Mucosa of rectum (tissue), 2 donors: ENCODE results near the gene GNAT2.

Experiments used
- H3K27ac ChIP-seq, 2 donors: one replicate each; pipeline ENCODE4 v1.7.0; 2013; ENCODE audit warnings: inconsistent platforms in 2 of 2, low read depth in 2 of 2, low read length in 2 of 2
- H3K27me3 ChIP-seq, 2 donors: one replicate each; pipeline ENCODE4 v1.7.0; 2013; ENCODE audit warnings: low read length in 2 of 2; ENCODE audit not compliant: control insufficient read depth in 2 of 2, insufficient read depth in 2 of 2
- H3K36me3 ChIP-seq, 2 donors: one replicate each; pipeline ENCODE4 v1.7.0; 2013; ENCODE audit warnings: low read length in 2 of 2; ENCODE audit not compliant: control insufficient read depth in 2 of 2, insufficient read depth in 2 of 2
- H3K4me1 ChIP-seq, 2 donors: one replicate each; pipeline ENCODE4 v1.7.0; 2013; ENCODE audit warnings: low read length in 2 of 2, mild to moderate bottlenecking in 1 of 2; ENCODE audit not compliant: control insufficient read depth in 2 of 2, insufficient read depth in 2 of 2
- H3K4me3 ChIP-seq, 2 donors: one replicate each; pipeline ENCODE4 v1.7.0; 2013; ENCODE audit warnings: low read length in 2 of 2
- H3K9ac ChIP-seq, 2 donors: one replicate each; pipeline ENCODE4 v1.7.0; 2013; ENCODE audit warnings: low read length in 2 of 2, low read depth in 1 of 2, mild to moderate bottlenecking in 1 of 2
- H3K9me3 ChIP-seq, 2 donors: one replicate each; pipeline ENCODE4 v1.7.0; 2013; ENCODE audit warnings: low read length in 2 of 2; ENCODE audit not compliant: control insufficient read depth in 2 of 2
- donor health status: healthy.
- donor health status: Normal muscosa, but diverticular disease.

Gene GNAT2

GRCh38 chr1:109642626-109643025, 23.2 kb upstream of the GNAT2 start:
- Histone ChIP-seq H3K4me3 (no peak overlapping the region), H3K4me1 (peaks cover 0 to 5% of the 10 kb centered on the region in 2 donors), H3K36me3 (no peaks in the 10 kb centered on the region), H3K9me3 (no peaks in the 10 kb centered on the region), H3K27ac (no peak overlapping the region), H3K27me3 (no peaks in the 10 kb centered on the region), H3K9ac (no peak overlapping the region)

GRCh38 chr1:109641861-109642260, 22.4 kb upstream of the GNAT2 start:
- H3K27me3 ChIP-seq = no peaks in the 10 kb centered on the region
- H3K4me3 ChIP-seq = no peak overlapping the region
- H3K27ac ChIP-seq = no peak overlapping the region
- H3K36me3 ChIP-seq = no peaks in the 10 kb centered on the region
- H3K4me1 ChIP-seq = peaks cover 0 to 5% of the 10 kb centered on the region in 2 donors
- H3K9ac ChIP-seq = no peak overlapping the region
- no peaks in the 10 kb centered on the region for H3K9me3 ChIP-seq

DNA sequence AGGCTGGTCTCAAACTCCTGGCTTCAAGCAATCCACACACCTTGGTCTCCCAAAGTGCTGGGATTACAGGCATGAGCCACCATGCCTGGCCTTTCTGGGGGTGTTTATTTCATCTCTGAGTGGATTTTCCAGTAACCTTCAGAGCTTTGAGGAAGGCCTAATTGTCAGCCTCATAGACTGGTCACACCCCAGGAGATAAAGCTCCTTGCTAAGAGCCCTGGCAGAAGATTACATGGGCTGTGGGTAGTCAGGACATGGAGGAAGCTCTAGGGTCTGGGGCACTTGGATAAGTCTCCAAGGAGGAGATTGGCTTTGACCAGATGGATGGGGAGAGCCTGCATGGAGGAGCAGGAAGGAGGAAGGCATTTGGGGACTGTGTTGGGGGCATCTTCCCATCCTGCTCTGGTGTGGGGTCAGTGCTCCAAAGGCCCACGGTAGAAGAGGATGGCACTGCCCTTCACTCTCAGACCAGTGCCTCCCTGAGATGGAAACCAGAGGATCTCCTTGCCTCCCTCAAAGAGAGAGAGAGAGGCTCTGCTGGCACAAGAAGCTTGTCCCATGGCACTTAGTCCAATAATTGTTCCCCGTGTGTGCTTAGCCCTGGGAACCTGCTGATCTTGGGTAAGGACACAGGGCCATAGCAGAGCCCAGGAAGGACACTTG, 21.8 kb upstream of the GNAT2 start:
- H3K4me3 ChIP-seq = no peak overlapping the region
- no peak overlapping the region for H3K27ac ChIP-seq
- H3K9me3 ChIP-seq = no peaks in the 10 kb centered on the region
- peaks cover 0 to 5% of the 10 kb centered on the region in 2 donors for H3K4me1 ChIP-seq
- no peaks in the 10 kb centered on the region for H3K36me3 ChIP-seq
- H3K27me3 ChIP-seq = no peaks in the 10 kb centered on the region
- no peak overlapping the region for H3K9ac ChIP-seq

DNA sequence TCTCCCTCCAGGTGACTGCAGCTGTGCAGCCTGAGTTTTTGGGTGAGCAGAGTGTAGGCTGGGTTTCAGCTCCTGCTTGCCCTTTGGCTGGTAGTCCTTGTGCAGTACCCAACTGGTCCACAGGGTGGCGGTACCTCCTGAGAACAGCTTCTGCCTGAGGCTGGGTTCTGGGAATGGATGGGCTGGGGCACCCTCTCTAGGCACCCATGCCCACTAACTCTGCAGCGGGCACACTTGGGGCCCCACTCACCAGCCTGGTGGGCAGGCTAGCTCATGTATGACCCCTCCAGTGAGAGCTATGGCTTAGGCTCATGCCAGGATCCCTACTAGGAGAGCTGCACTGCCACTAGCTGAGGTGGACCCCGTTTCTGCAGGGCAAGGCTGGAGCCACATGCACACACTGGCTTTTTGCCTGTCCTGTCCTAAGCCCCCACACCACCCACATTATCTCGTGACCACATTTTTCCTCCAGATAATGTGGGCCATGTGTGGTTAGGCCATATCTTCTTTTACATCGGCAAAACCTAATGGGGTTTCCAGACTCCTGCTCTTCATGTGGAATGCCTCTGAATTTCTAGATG, 21.0 kb upstream of the GNAT2 start:
- peaks cover 0 to 5% of the 10 kb centered on the region in 2 donors for H3K4me1 ChIP-seq
- H3K9ac ChIP-seq = no peak overlapping the region
- no peak overlapping the region for H3K4me3 ChIP-seq
- H3K27me3 ChIP-seq = no peaks in the 10 kb centered on the region
- no peaks in the 10 kb centered on the region for H3K36me3 ChIP-seq
- no peaks in the 10 kb centered on the region for H3K9me3 ChIP-seq
- no peak overlapping the region for H3K27ac ChIP-seq

- H3K9ac ChIP-seq = no peak overlapping the region
- H3K27ac ChIP-seq = no peak overlapping the region
- no peaks in the 10 kb centered on the region for H3K9me3 ChIP-seq
- H3K4me3 ChIP-seq = no peak overlapping the region
- H3K27me3 ChIP-seq = no peaks in the 10 kb centered on the region
- no peaks in the 10 kb centered on the region for H3K36me3 ChIP-seq
- H3K4me1 ChIP-seq = peaks cover 0 to 5% of the 10 kb centered on the region in 2 donors
Observed at GRCh38 chr1:109639841-109640184, 20.4 kb upstream of the GNAT2 start.

DNA sequence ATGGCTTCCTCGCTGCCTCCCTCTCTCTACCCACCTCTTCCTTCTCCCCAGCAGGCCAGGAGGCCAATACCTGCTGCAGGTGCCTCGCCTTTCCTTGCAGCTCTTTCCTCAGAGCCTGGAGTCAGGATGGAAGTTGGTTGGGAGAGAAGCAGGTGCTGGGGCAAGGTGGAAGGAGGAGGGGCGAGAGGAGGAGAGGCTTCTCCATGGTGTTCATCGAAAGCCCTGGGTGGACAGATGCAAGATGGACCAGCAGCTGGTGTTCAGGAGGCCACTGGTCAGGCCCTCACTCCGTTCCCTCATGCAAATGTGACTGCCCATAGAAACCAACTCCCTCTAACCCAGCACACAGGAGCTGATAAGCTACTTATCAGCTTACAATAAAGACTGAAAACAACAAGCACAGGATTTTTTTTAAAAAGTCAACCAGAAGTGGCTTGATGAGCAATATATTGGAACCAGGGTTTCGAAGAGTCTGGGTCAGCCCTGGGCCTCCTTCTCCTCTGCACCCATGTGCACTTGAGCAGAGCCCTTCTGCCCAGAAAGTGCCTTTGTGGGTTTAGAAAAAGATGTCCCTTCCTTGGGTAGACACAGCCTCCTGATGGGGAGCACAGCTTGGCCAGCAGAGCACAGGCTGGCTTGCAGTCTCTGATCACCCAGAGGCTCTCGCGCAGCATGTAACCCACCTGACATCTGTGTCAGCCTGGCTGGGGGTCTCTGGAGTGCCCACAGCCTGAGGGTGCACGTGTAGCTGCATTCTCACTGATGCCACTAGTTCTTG, 19.8 kb upstream of the GNAT2 start:
- Histone ChIP-seq H3K4me1 (peaks cover 0 to 8% of the 10 kb centered on the region in 2 donors), H3K9ac (no peak overlapping the region), H3K36me3 (no peaks in the 10 kb centered on the region), H3K9me3 (no peaks in the 10 kb centered on the region), H3K27me3 (no peaks in the 10 kb centered on the region), H3K27ac (no peak overlapping the region), H3K4me3 (no peak overlapping the region)

DNA sequence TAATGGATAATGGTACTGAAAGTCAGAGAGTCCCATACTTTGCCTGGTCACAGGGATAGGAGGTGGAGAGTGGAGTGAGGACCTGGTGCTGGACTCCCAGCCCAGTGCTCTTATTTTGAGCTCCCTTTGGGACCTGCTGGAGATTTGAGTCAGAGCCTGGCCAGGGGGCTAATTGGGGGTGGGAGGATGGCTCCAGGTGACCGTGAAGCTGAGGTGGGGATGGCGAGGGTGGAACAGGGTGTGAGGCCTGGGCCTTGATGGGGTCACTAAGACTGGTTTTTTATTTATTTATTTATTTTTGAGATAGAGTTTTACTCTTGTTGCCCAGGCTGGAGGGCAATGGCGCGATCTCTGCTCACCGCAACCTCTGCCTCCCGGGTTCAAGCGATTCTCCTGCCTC, 18.0 kb upstream of the GNAT2 start:
- no peaks in the 10 kb centered on the region for H3K9me3 ChIP-seq
- H3K9ac ChIP-seq = no peak overlapping the region
- H3K27ac ChIP-seq = no peak overlapping the region
- no peak overlapping the region for H3K4me3 ChIP-seq
- peaks cover 6 to 8% of the 10 kb centered on the region in 2 donors for H3K4me1 ChIP-seq
- H3K36me3 ChIP-seq = no peaks in the 10 kb centered on the region
- no peaks in the 10 kb centered on the region for H3K27me3 ChIP-seq

GRCh38 chr1:109636201-109636952, 17.0 kb upstream of the GNAT2 start:
- Histone ChIP-seq H3K4me1 (peaks cover 8 to 10% of the 10 kb centered on the region in 2 donors), H3K27me3 (no peaks in the 10 kb centered on the region), H3K36me3 (peaks cover 0 to 6% of the 10 kb centered on the region in 2 donors), H3K9me3 (no peaks in the 10 kb centered on the region), H3K27ac (no peak overlapping the region), H3K9ac (no peak overlapping the region), H3K4me3 (no peak overlapping the region)

GRCh38 chr1:109635862-109636200, 16.4 kb upstream of the GNAT2 start:
- Histone ChIP-seq H3K4me1 (peaks cover 8 to 10% of the 10 kb centered on the region in 2 donors), H3K36me3 (peaks cover 5 to 11% of the 10 kb centered on the region in 2 donors), H3K9me3 (no peaks in the 10 kb centered on the region), H3K27me3 (no peaks in the 10 kb centered on the region), H3K4me3 (no peak overlapping the region), H3K27ac (no peak overlapping the region), H3K9ac (no peak overlapping the region)
